Measurements from ENCODE around the gene PALM3. TPM values are rescaled to one million over a fixed set of nuclear protein-coding genes. Genes with fewer than 3 reads are reported as not detected.

The PALM3 gene
- total and polyA plus RNA-seq, 12 donors: 0.18 to 1.9 (median 0.63) TPM; not detected in 5

DNA sequence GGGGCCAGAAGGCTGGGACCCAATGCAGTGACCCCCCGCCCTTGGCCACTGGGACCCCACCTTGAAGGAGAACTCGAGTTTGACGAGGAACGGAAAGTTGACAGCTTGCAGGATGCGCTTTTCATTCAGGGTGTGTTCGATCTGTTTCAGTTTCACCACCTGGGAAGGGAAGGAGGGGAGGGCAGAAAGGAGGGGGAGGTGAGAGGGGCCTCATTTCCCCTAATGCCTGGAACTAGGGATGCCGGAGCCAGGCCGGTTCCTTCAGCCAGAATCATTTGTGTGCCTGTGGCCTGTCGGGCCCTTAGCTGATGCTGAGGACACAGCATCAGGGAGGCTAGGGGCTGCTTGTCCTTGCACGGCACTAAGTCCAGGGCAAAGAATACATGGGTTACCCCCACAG lies 40.9 kb upstream of the PALM3 start:
- H3K4me3 ChIP-seq: no peak overlapping the region
- H3K27me3 ChIP-seq: no peaks in the 10 kb centered on the region
- peaks cover 12 to 25% of the 10 kb centered on the region in 2 donors for H3K4me1 ChIP-seq (replicated peaks in 1 of 2)
- peaks cover 0 to 89% of the 10 kb centered on the region in 2 donors for H3K36me3 ChIP-seq (replicated peaks in 1 of 2)
- no peaks in the 10 kb centered on the region for H3K9me3 ChIP-seq (replicated peaks in 1 of 3)
- DNase-seq: no peak
- 73 to 93% (median 80%) methylated on average over 6 to 10 of the region's 10 CpGs for WGBS, 4 donors
- peak overlapping the region in 4 of 5 donors; percentile 2 to 27 (median 20) for H3K27ac ChIP-seq
- intact Hi-C loops (cut with DNase I): no loop called here
- TF ChIP-seq POLR2A (IDR thresholded peaks at IDR 0.05): no peak
- TF ChIP-seq, protein P1, sequence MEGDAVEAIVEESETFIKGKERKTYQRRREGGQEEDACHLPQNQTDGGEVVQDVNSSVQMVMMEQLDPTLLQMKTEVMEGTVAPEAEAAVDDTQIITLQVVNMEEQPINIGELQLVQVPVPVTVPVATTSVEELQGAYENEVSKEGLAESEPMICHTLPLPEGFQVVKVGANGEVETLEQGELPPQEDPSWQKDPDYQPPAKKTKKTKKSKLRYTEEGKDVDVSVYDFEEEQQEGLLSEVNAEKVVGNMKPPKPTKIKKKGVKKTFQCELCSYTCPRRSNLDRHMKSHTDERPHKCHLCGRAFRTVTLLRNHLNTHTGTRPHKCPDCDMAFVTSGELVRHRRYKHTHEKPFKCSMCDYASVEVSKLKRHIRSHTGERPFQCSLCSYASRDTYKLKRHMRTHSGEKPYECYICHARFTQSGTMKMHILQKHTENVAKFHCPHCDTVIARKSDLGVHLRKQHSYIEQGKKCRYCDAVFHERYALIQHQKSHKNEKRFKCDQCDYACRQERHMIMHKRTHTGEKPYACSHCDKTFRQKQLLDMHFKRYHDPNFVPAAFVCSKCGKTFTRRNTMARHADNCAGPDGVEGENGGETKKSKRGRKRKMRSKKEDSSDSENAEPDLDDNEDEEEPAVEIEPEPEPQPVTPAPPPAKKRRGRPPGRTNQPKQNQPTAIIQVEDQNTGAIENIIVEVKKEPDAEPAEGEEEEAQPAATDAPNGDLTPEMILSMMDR (IDR thresholded peaks at IDR 0.05): no peak

- intact Hi-C loops (cut with DNase I): no loop called here
- H3K4me1 ChIP-seq (replicated peaks in 1 of 2): peaks cover 7 to 19% of the 10 kb centered on the region in 2 donors
- TF ChIP-seq POLR2A (IDR thresholded peaks at IDR 0.05): no peak
- TF ChIP-seq, protein P1 (IDR thresholded peaks at IDR 0.05): no peak
- no peaks in the 10 kb centered on the region for H3K27me3 ChIP-seq
- 41 to 53% (median 50%) methylated on average over 8 to 11 of the region's 11 CpGs for WGBS, 4 donors
- peak overlapping the region in 4 of 5 donors; percentile 2 to 40 (median 26) for H3K27ac ChIP-seq
- H3K9me3 ChIP-seq (replicated peaks in 1 of 3): no peaks in the 10 kb centered on the region
- DNase-seq: peak in 4 of 7 donors; percentile 26 to 66 (median 62)
- H3K4me3 ChIP-seq: no peak overlapping the region
- H3K36me3 ChIP-seq (replicated peaks in 1 of 2): peaks cover 0 to 92% of the 10 kb centered on the region in 2 donors
These were observed 40.3 kb upstream of the PALM3 start for GRCh38 chr19:14102102-14102696.

GRCh38 chr19:14101003-14101545 lies 39.2 kb upstream of the PALM3 start:
- intact Hi-C loops (cut with DNase I): no loop called here
- Histone ChIP-seq H3K27me3 (no peaks in the 10 kb centered on the region), H3K4me3 (no peak overlapping the region), H3K36me3 (replicated peaks in 1 of 2) (peaks cover 0 to 92% of the 10 kb centered on the region in 2 donors), H3K4me1 (replicated peaks in 1 of 2) (peaks cover 7 to 19% of the 10 kb centered on the region in 2 donors), H3K9me3 (replicated peaks in 1 of 3) (no peaks in the 10 kb centered on the region), H3K27ac (peak overlapping the region in 1 of 5 donors; percentile 27)
- DNase-seq: no peak
- 91 to 94% (median 93%) methylated on average over 6 of the region's 6 CpGs for WGBS, 4 donors
- no peak for TF ChIP-seq POLR2A (IDR thresholded peaks at IDR 0.05)
- TF ChIP-seq, protein P1 (IDR thresholded peaks at IDR 0.05): no peak

GRCh38 chr19:14097532-14098151 lies 35.8 kb upstream of the PALM3 start:
- H3K4me1 ChIP-seq (replicated peaks in 1 of 2): peaks cover 7 to 16% of the 10 kb centered on the region in 2 donors
- no peak overlapping the region for H3K27ac ChIP-seq
- intact Hi-C loops (cut with DNase I): no loop called here
- TF ChIP-seq, protein P1 (IDR thresholded peaks at IDR 0.05): peak in 5 of 6 experiments; percentile 21 to 37 (median 29)
- TF ChIP-seq POLR2A (IDR thresholded peaks at IDR 0.05): no peak
- no peak for DNase-seq
- H3K4me3 ChIP-seq: no peak overlapping the region
- no peaks in the 10 kb centered on the region for H3K27me3 ChIP-seq
- 70 to 89% (median 81%) methylated on average over 12 to 21 of the region's 21 CpGs for WGBS, 4 donors
- peaks cover 0 to 67% of the 10 kb centered on the region in 2 donors for H3K36me3 ChIP-seq (replicated peaks in 1 of 2)
- peaks cover 0 to 5% (median 0%) of the 10 kb centered on the region in 3 donors for H3K9me3 ChIP-seq (replicated peaks in 1 of 3)
